Stimulated activated CD4-positive, alpha-beta T cell treated with anti-CD3 and anti-CD28 coated beads, Interleukin-4, amount 100 ng/mL, for 48 hours (primary cell): ENCODE measurements around the gene OTOP1.
"Not testable (repeated sequence)": the region's sequence is repeated elsewhere in the genome, so short reads cannot be mapped to it uniquely, and the experiment has no call there.

Experiments
- DNase-seq, 2 donors: peaks; one replicate each; pipeline ENCODE4 v3.0.0-alpha.2; 2020; ENCODE audit warnings: low read depth in 2 of 2

OTOP1 gene

DNA sequence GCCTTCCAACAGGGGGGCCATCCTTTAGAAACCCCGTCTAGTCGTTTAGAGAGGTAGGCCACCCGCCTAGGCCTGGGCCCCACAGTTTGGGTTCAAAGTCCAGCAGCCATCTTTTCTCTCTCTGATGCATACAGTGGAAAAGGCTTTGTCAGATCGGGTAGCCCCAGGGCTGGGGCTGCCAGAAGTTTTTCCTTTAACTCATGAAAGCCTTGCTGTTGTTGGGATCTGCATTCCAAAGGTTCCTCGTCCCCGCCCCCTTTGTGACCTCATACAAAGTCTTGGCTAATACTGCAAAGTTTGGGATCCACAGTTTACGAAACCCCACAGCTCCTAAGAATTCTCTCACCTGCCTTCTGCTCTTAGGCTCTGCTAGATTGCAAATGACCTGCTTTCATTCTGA lies 64.5 kb downstream of the OTOP1 start:
- not testable (repeated sequence) for DNase-seq

GRCh38 chr4:4160956-4161665 lies 65.6 kb downstream of the OTOP1 start:
- not testable (repeated sequence) for DNase-seq

GRCh38 chr4:4145622-4146021 lies 81.1 kb downstream of the OTOP1 start:
- peak; percentile 16 to 26 for DNase-seq

- DNase-seq, result not testable (repeated sequence)
Observed at GRCh38 chr4:4143376-4143775, 83.4 kb downstream of the OTOP1 start.

DNA sequence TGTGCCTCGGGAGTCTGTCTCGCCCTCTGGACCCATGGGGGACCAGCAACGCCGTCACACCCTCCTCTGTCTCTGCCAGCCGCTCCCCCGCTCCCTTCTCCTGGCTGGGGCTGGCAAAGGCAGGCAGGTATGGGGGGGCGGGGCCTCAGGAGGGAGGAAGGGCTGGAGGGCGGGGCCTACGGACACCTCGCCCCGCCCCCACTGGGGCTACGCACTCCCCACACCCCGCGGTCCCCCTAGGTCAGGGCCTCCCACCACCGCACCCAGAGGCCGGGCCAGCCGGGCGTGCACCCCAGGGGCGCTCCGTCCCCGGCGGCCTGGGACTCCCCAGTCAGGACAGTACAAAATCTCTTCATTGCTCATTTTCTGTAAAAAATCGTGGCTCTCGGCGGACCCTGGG lies 84.0 kb downstream of the OTOP1 start:
- DNase-seq, result not testable (repeated sequence)

GRCh38 chr4:4141186-4141585 lies 85.5 kb downstream of the OTOP1 start:
- not testable (repeated sequence) for DNase-seq
